K562 (cell line): ENCODE measurements around the gene CHN2. TPM values are rescaled to one million over a fixed set of nuclear protein-coding genes. Genes with fewer than 3 reads are reported as not detected.

Source experiments
- ATAC-seq: fragments of 200-7000 bp; cut with Tn5 transposase; 3 replicates; pipeline ENCODE4 v1.9.1; 2020; ENCODE audit warnings: moderate library complexity
- BruUV-seq: library from RNA; stranded (reverse); fragments of 400-500 nt; replicated peaks from 2 replicates; lab custom pipeline; 2021; lab: Mats Ljungman, UMichigan
- CTCF ChIA-PET: fragments of 300-600 bp; formaldehyde crosslinking; extraction: SDS; loops from one replicate; lab custom pipeline; 2021; ENCODE audit warnings: low intra/inter-chr PET ratio; lab: Yijun Ruan, JAX
- POLR2A ChIA-PET: fragments of 300-600, 350-650 bp; sonication (Branson Sonifier 250); formaldehyde crosslinking; extraction: SDS; loops from one replicate; lab custom pipeline; 2021; ENCODE audit warnings: antibody characterized with exemption, inconsistent platforms; lab: Yijun Ruan, JAX
- DNase-seq, 4 experiments: peaks; one replicate each; pipeline versions ENCODE4 v3.0.0 to v3.0.0-alpha.2; 2011 to 2018; ENCODE audit warnings: low spot score in 3 of 4, mixed read lengths in 3 of 4; ENCODE audit errors: extremely low read depth in 1 of 4
- FAIRE-seq: peaks from 2 replicates; lab custom pipeline; 2011; peaks lifted over from hg19 to GRCh38; lab: Jason Lieb, UNC
- H2AFZ ChIP-seq: 2 replicates; pipeline ENCODE4 v1.6.0; 2011; ENCODE audit warnings: low read depth, low read length, control low read depth, inconsistent platforms
- H3K27ac ChIP-seq: fragments of 200-600 bp; 3 replicates; pipeline ENCODE4 v1.8.0; 2011; ENCODE audit warnings: low read depth, mild to moderate bottlenecking, control low read depth, inconsistent platforms, low read length, moderate library complexity, mixed read lengths; ENCODE audit errors: extremely low read depth
- H3K27me3 ChIP-seq, 2 experiments: fragments of 300-600 bp in 1 of 2; 2 replicates in 1 of 2; 3 replicates in 1 of 2; pipeline versions ENCODE4 v1.6.0 to v1.8.0; 2011; ENCODE audit warnings: inconsistent platforms in 2 of 2, low read length in 2 of 2, mild to moderate bottlenecking in 1 of 2, mixed read lengths in 1 of 2, moderate library complexity in 1 of 2; ENCODE audit not compliant: control insufficient read depth in 2 of 2, insufficient read depth in 2 of 2
- H3K36me3 ChIP-seq: fragments of 300-600 bp; 3 replicates; pipeline ENCODE4 v1.8.0; 2011; ENCODE audit warnings: mild to moderate bottlenecking, low read length, inconsistent platforms; ENCODE audit not compliant: control insufficient read depth, insufficient read depth
- H3K4me1 ChIP-seq, 2 experiments: fragments of 200-600 bp in 1 of 2; replicated peaks in 1 of 2; 2 replicates in 1 of 2; 3 replicates in 1 of 2; pipeline versions ENCODE4 v1.5.1 to v1.8.0; 2011; ENCODE audit warnings: inconsistent platforms in 2 of 2, low read length in 2 of 2, mild to moderate bottlenecking in 1 of 2, mixed read lengths in 1 of 2, moderate library complexity in 1 of 2; ENCODE audit not compliant: control insufficient read depth in 2 of 2, insufficient read depth in 2 of 2
- H3K4me2 ChIP-seq: 2 replicates; pipeline ENCODE4 v1.6.1; 2011; ENCODE audit warnings: low read length, control low read depth, inconsistent platforms, mixed read lengths; ENCODE audit not compliant: insufficient read depth
- H3K4me3 ChIP-seq: fragments of 200-600 bp; sonication (generic), shearing (Covaris generic); 2 replicates; pipeline ENCODE4 v1.5.1; 2016; ENCODE audit warnings: control low read depth, inconsistent platforms
- H3K79me2 ChIP-seq: fragments of 200-600 bp; 3 replicates; pipeline ENCODE4 v1.8.0; 2011; ENCODE audit warnings: low read length, inconsistent platforms; ENCODE audit not compliant: control insufficient read depth, insufficient read depth
- H3K9ac ChIP-seq, 2 experiments: 2 replicates each; pipeline versions ENCODE4 v1.6.0 to v1.6.1; 2011; ENCODE audit warnings: low read depth in 2 of 2, low read length in 2 of 2, control low read depth in 1 of 2, inconsistent platforms in 1 of 2, mild to moderate bottlenecking in 1 of 2, mixed read lengths in 1 of 2; ENCODE audit not compliant: insufficient read depth in 1 of 2
- H3K9me1 ChIP-seq: one replicate; pipeline ENCODE4 v1.6.0; 2011; ENCODE audit warnings: inconsistent platforms, mild to moderate bottlenecking, low read length, moderate library complexity; ENCODE audit not compliant: control insufficient read depth, insufficient read depth
- H3K9me3 ChIP-seq: replicated peaks from 2 replicates; pipeline ENCODE4 v1.5.1; 2011; ENCODE audit warnings: low read depth, low read length, inconsistent platforms; ENCODE audit not compliant: control insufficient read depth, insufficient read depth
- H4K20me1 ChIP-seq: replicated peaks from 2 replicates; pipeline ENCODE4 v1.6.1; 2011; ENCODE audit warnings: low read length, inconsistent platforms, mixed read lengths; ENCODE audit not compliant: control insufficient read depth, insufficient read depth
- MEF2A ChIP-seq: IDR thresholded peaks from 2 replicates; pipeline ENCODE4 v1.6.1; 2011; ENCODE audit warnings: low read depth, mild to moderate bottlenecking, low read length, moderate library complexity; ENCODE audit not compliant: control insufficient read depth
- NR2F6 ChIP-seq: fragments of 450-650 bp; formaldehyde crosslinking; IDR thresholded peaks from 2 replicates; pipeline ENCODE4 v1.4.0; 2020; ENCODE audit warnings: mild to moderate bottlenecking
- SRSF7 ChIP-seq: fragments of 200-400 bp; formaldehyde crosslinking; optimal IDR thresholded peaks from 2 replicates; pipeline ENCODE3; 2017; ENCODE audit warnings: mild to moderate bottlenecking, low read depth, low read length
- ZBTB33 ChIP-seq: sonication (generic); formaldehyde crosslinking; IDR thresholded peaks from 2 replicates; pipeline ENCODE4 v1.8.1; 2023; ENCODE audit warnings: mild to moderate bottlenecking, missing genetic modification reagents
- WGBS: fragments of 100-300 bp; shearing (Covaris generic); methylation state at CpG from one replicate; pipeline ENCODE4 v1.1.6; 2016; ENCODE audit warnings: low coverage, mixed read lengths; ENCODE audit not compliant: insufficient coverage; ENCODE audit errors: missing lambda C conversion rate; 5-methylcytosine and 5-hydroxymethylcytosine counted together
- in situ Hi-C: fragments of 300-500 bp; cut with MboI; formaldehyde crosslinking; loops from 4 replicates; pipeline ENCODE4 v1.15.0; 2018; ENCODE audit warnings: inconsistent platforms, mixed read lengths
- intact Hi-C: fragments of 100-400 bp; cut with micrococcal nuclease; formaldehyde crosslinking; loops from 2 replicates; pipeline ENCODE4 v1.14.2; 2022
- polyA plus RNA-seq, 8 experiments: library from polyadenylated mRNA; depleted of rRNA in 4 of 8; stranded (reverse) in 5 of 8; unstranded in 3 of 8; fragments of >200 nt; fragmentation: Nextera tagmentation in 2 of 8; fragmentation: Illumina TruSeq in 1 of 8; extraction: Ambion mirVana in 2 of 8; extraction: Trizol in 1 of 8; gene quantifications; 2 replicates each; pipeline versions ENCODE4 v1.2.1 to v1.2.3, GENCODE V29; 2011 to 2014; ENCODE audit warnings: inconsistent platforms in 1 of 8, missing spikeins in 1 of 8
- total RNA-seq, 7 experiments: library from RNA; depleted of rRNA in 6 of 7; stranded (reverse); fragments of >200 nt in 6 of 7; fragmentation: Illumina TruSeq in 2 of 7; extraction: Trizol in 2 of 7; gene quantifications; 2 replicates each; pipeline versions ENCODE4 v1.2.1 to v1.2.3, GENCODE V29; 2011 to 2021; ENCODE audit warnings: low replicate concordance in 1 of 7

CHN2 gene
- total and polyA plus RNA-seq, 9 of the 15 experiments (the other 6 are each of a cell fraction or from before 2014, with no cell fraction given): 0.12 to 2.1 (median 0.31) TPM; not detected in 1

GRCh38 chr7:29173458-29173857, 21.1 kb upstream of the CHN2 start:
- in situ Hi-C loops (no loop called here), intact Hi-C loops (no loop called here)
- Histone ChIP-seq H3K9ac (no peak overlapping the region), H3K27me3 (no peaks in the 10 kb centered on the region), H3K36me3 (no peaks in the 10 kb centered on the region), H3K79me2 (no peaks in the 10 kb centered on the region), H4K20me1 (no peaks in the 10 kb centered on the region; the same call in 1 of the 2 replicates), H3K27ac (no peak overlapping the region), H3K4me1 (no peaks in the 10 kb centered on the region), H3K4me3 (no peak overlapping the region), H2AFZ (no peak overlapping the region), H3K9me1 (no peaks in the 10 kb centered on the region), H3K9me3 (no peaks in the 10 kb centered on the region), H3K4me2 (no peak overlapping the region)
- ATAC-seq (no peak), FAIRE-seq (no peak), DNase-seq (no peak)
- BruUV-seq: no TSS peak
- WGBS: 0% methylated on average over 1 of the region's 3 CpGs
- no peak for TF ChIP-seq MEF2A
- no peak for TF ChIP-seq SRSF7
- no peak for TF ChIP-seq ZBTB33 (CRISPR knock-in tag)
- no peak for TF ChIP-seq NR2F6
- ChIA-PET CTCF (no interaction called here), POLR2A (no interaction called here)
